Neural progenitor cell (in vitro differentiated cells): Measurements from ENCODE around the gene PSMD8. TPM values are rescaled to one million over a fixed set of nuclear protein-coding genes. Genes with fewer than 3 reads are reported as not detected.

Source experiments
- DNase-seq: peaks from one replicate; pipeline ENCODE4 v3.0.0-alpha.2; 2016; ENCODE audit warnings: low spot score
- H2AFZ ChIP-seq: fragments of 200-600 bp; sonication (generic); replicated peaks from 2 replicates; pipeline ENCODE4 v1.6.1; 2016; ENCODE audit warnings: antibody characterized with exemption
- H3F3A ChIP-seq: fragments of 200-600 bp; sonication (generic); 2 replicates; pipeline ENCODE4 v1.6.1; 2016; ENCODE audit warnings: antibody characterized with exemption, low read depth
- H3K27ac ChIP-seq: fragments of 200-600 bp; sonication (generic); 2 replicates; pipeline ENCODE4 v1.5.1; 2016; ENCODE audit warnings: mild to moderate bottlenecking
- H3K27me3 ChIP-seq: fragments of 200-600 bp; sonication (generic); 2 replicates; pipeline ENCODE4 v1.6.1; 2016; ENCODE audit warnings: mild to moderate bottlenecking, moderate library complexity
- H3K36me3 ChIP-seq: fragments of 200-600 bp; sonication (generic); 2 replicates; pipeline ENCODE4 v1.5.1; 2016
- H3K4me1 ChIP-seq: fragments of 200-600 bp; sonication (generic); 2 replicates; pipeline ENCODE4 v1.6.1; 2016; ENCODE audit warnings: mixed run types
- H3K4me2 ChIP-seq: fragments of 200-600 bp; sonication (generic); 2 replicates; pipeline ENCODE4 v1.6.1; 2016
- H3K4me3 ChIP-seq: fragments of 200-600 bp; sonication (generic); 2 replicates; pipeline ENCODE4 v1.5.1; 2016
- H3K79me2 ChIP-seq: fragments of 200-600 bp; sonication (generic); 2 replicates; pipeline ENCODE4 v1.6.1; 2016; ENCODE audit warnings: low read depth
- H3K9ac ChIP-seq: fragments of 200-600 bp; sonication (generic); 2 replicates; pipeline ENCODE4 v1.6.1; 2016
- H3K9me3 ChIP-seq: fragments of 200-600 bp; sonication (generic); 2 replicates; pipeline ENCODE4 v1.5.1; 2016; ENCODE audit warnings: low read depth
- H4K20me1 ChIP-seq: fragments of 200-600 bp; sonication (generic); 2 replicates; pipeline ENCODE4 v1.6.1; 2016; ENCODE audit warnings: low read depth
- H3K27ac Mint-ChIP-seq: 3 replicates; pipeline ENCODE4 v1.8.0; 2021; ENCODE audit warnings: mixed read lengths
- H3K27me3 Mint-ChIP-seq: 2 replicates; pipeline ENCODE4 v1.8.0; 2022; ENCODE audit warnings: low read depth, mild to moderate bottlenecking, inconsistent platforms, moderate library complexity, mixed read lengths; ENCODE audit not compliant: insufficient read depth
- H3K36me3 Mint-ChIP-seq: 3 replicates; pipeline ENCODE4 v1.8.0; 2021; ENCODE audit warnings: mixed read lengths
- H3K4me1 Mint-ChIP-seq: 3 replicates; pipeline ENCODE4 v1.8.0; 2021; ENCODE audit warnings: mixed read lengths
- H3K4me3 Mint-ChIP-seq: 3 replicates; pipeline ENCODE4 v1.8.0; 2021; ENCODE audit warnings: mild to moderate bottlenecking, moderate library complexity, mixed read lengths
- H3K9me3 Mint-ChIP-seq: 3 replicates; pipeline ENCODE4 v1.8.0; 2020; ENCODE audit warnings: mixed read lengths
- CTCF ChIP-seq: fragments of 200-600 bp; sonication (generic); IDR thresholded peaks from 2 replicates; pipeline ENCODE4 v1.5.1; 2017; ENCODE audit warnings: antibody characterized with exemption, mild to moderate bottlenecking
- EZH2 ChIP-seq: fragments of 200-600 bp; sonication (generic); IDR thresholded peaks from 2 replicates; pipeline ENCODE4 v1.6.1; 2017; ENCODE audit warnings: antibody characterized with exemption, mild to moderate bottlenecking, moderate library complexity
- EZH2phosphoT487 ChIP-seq: fragments of 200-600 bp; sonication (generic); IDR thresholded peaks from 2 replicates; pipeline ENCODE4 v1.6.1; 2017; ENCODE audit warnings: antibody characterized with exemption
- total RNA-seq: library from RNA; depleted of rRNA; stranded (reverse); fragments of >200 nt; gene quantifications from 2 replicates; pipeline ENCODE4 v1.2.3, GENCODE V29; 2015; ENCODE audit warnings: low replicate concordance

Gene PSMD8
- total RNA-seq, 1 donor from 2014 or later = 119 TPM

- no peak for TF ChIP-seq EZH2phosphoT487
- no peak for TF ChIP-seq EZH2
- TF ChIP-seq CTCF = no peak
- H3K36me3 Mint-ChIP-seq = peaks cover 24% of the 10 kb centered on the region
- Histone ChIP-seq H4K20me1 (peaks cover 26% of the 10 kb centered on the region), H3K9ac (no peak overlapping the region), H3F3A (peaks cover 30% of the 10 kb centered on the region), H2AFZ (no peak overlapping the region), H3K27me3 (peaks cover 39% of the 10 kb centered on the region), H3K4me1 (peaks cover 4% of the 10 kb centered on the region), H3K27ac (no peak overlapping the region), H3K4me3 (peak overlapping the region; percentile 75), H3K79me2 (no peaks in the 10 kb centered on the region), H3K4me2 (peak overlapping the region; percentile 86), H3K9me3 (no peaks in the 10 kb centered on the region), H3K36me3 (no peaks in the 10 kb centered on the region)
- peak overlapping the region; percentile 93 for H3K4me3 Mint-ChIP-seq
- H3K27ac Mint-ChIP-seq = no peak overlapping the region
- peaks cover 23% of the 10 kb centered on the region for H3K4me1 Mint-ChIP-seq
- H3K27me3 Mint-ChIP-seq = peaks cover 6% of the 10 kb centered on the region
- peaks cover 4% of the 10 kb centered on the region for H3K9me3 Mint-ChIP-seq
- DNase-seq = no peak
These were observed 15.9 kb downstream of the PSMD8 start for GRCh38 chr19:38389957-38390924.

GRCh38 chr19:38391911-38392464 lies 17.6 kb downstream of the PSMD8 start:
- H3K27me3 Mint-ChIP-seq = peaks cover 7% of the 10 kb centered on the region
- Histone ChIP-seq H3K27ac (no peak overlapping the region), H2AFZ (no peak overlapping the region), H3K4me3 (no peak overlapping the region), H4K20me1 (peaks cover 12% of the 10 kb centered on the region), H3K27me3 (peaks cover 22% of the 10 kb centered on the region), H3K36me3 (no peaks in the 10 kb centered on the region), H3K9me3 (no peaks in the 10 kb centered on the region), H3K4me1 (peaks cover 4% of the 10 kb centered on the region), H3F3A (peaks cover 23% of the 10 kb centered on the region), H3K9ac (no peak overlapping the region), H3K79me2 (no peaks in the 10 kb centered on the region), H3K4me2 (no peak overlapping the region)
- H3K4me3 Mint-ChIP-seq = no peak overlapping the region
- H3K9me3 Mint-ChIP-seq = peaks cover 7% of the 10 kb centered on the region
- no peak overlapping the region for H3K27ac Mint-ChIP-seq
- peaks cover 30% of the 10 kb centered on the region for H3K36me3 Mint-ChIP-seq
- H3K4me1 Mint-ChIP-seq = peaks cover 23% of the 10 kb centered on the region
- TF ChIP-seq CTCF (no peak), EZH2 (no peak), EZH2phosphoT487 (no peak)
- DNase-seq = no peak

- Histone ChIP-seq H3K4me1 (peaks cover 4% of the 10 kb centered on the region), H3F3A (peaks cover 15% of the 10 kb centered on the region), H3K4me3 (no peak overlapping the region), H3K9me3 (no peaks in the 10 kb centered on the region), H2AFZ (no peak overlapping the region), H4K20me1 (peaks cover 6% of the 10 kb centered on the region), H3K27ac (no peak overlapping the region), H3K36me3 (no peaks in the 10 kb centered on the region), H3K79me2 (no peaks in the 10 kb centered on the region), H3K4me2 (no peak overlapping the region), H3K27me3 (peaks cover 18% of the 10 kb centered on the region), H3K9ac (no peak overlapping the region)
- Mint-ChIP-seq H3K9me3 (peaks cover 7% of the 10 kb centered on the region), H3K27ac (no peak overlapping the region), H3K4me3 (no peak overlapping the region), H3K27me3 (peaks cover 4% of the 10 kb centered on the region), H3K4me1 (peaks cover 19% of the 10 kb centered on the region), H3K36me3 (peaks cover 30% of the 10 kb centered on the region)
- no peak for DNase-seq
- TF ChIP-seq CTCF = no peak
- no peak for TF ChIP-seq EZH2
- no peak for TF ChIP-seq EZH2phosphoT487
These were observed 18.4 kb downstream of the PSMD8 start for GRCh38 chr19:38392707-38393308.
